ENCODE measurements around the gene PROK2. TPM values are rescaled to one million over a fixed set of nuclear protein-coding genes. Genes with fewer than 3 reads are reported as not detected.

PROK2 gene
- total and polyA plus RNA-seq, 10 of the 15 experiments (the other 5 are each of a cell fraction or from before 2014, with no cell fraction given) = not detected

- peaks cover 9 to 12% of the 10 kb centered on the region in 2 experiments for H3K27me3 ChIP-seq (replicated peaks in 1 of 2; ENCODE audit: control insufficient read depth in 2 of 2, insufficient read depth in 2 of 2, low read length in 1 of 2)
- POLR2A ChIA-PET = no interaction called here
- no peak for TF ChIP-seq MEF2A (IDR thresholded peaks at IDR 0.05; ENCODE audit: insufficient read depth, low read depth, low read length)
- 0 out of 2 replicates have a peak, but pooled peaks have one; percentile 39 for TF ChIP-seq YY1 (IDR thresholded peaks at IDR 0.05; ENCODE audit: low read depth, low read length)
- TF ChIP-seq, protein P1, sequence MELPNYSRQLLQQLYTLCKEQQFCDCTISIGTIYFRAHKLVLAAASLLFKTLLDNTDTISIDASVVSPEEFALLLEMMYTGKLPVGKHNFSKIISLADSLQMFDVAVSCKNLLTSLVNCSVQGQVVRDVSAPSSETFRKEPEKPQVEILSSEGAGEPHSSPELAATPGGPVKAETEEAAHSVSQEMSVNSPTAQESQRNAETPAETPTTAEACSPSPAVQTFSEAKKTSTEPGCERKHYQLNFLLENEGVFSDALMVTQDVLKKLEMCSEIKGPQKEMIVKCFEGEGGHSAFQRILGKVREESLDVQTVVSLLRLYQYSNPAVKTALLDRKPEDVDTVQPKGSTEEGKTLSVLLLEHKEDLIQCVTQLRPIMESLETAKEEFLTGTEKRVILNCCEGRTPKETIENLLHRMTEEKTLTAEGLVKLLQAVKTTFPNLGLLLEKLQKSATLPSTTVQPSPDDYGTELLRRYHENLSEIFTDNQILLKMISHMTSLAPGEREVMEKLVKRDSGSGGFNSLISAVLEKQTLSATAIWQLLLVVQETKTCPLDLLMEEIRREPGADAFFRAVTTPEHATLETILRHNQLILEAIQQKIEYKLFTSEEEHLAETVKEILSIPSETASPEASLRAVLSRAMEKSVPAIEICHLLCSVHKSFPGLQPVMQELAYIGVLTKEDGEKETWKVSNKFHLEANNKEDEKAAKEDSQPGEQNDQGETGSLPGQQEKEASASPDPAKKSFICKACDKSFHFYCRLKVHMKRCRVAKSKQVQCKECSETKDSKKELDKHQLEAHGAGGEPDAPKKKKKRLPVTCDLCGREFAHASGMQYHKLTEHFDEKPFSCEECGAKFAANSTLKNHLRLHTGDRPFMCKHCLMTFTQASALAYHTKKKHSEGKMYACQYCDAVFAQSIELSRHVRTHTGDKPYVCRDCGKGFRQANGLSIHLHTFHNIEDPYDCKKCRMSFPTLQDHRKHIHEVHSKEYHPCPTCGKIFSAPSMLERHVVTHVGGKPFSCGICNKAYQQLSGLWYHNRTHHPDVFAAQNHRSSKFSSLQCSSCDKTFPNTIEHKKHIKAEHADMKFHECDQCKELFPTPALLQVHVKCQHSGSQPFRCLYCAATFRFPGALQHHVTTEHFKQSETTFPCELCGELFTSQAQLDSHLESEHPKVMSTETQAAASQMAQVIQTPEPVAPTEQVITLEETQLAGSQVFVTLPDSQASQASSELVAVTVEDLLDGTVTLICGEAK (IDR thresholded peaks at IDR 0.05; ENCODE audit: borderline replicate concordance) = no peak
- RAD21 ChIA-PET (ENCODE audit: unreplicated experiment) = no interaction called here
- H2AFZ ChIP-seq (ENCODE audit: control insufficient read depth, low read depth, low read length) = no peak overlapping the region
- peaks cover 10% of the 10 kb centered on the region for H3K4me1 ChIP-seq (ENCODE audit: control insufficient read depth, insufficient read depth, low read length)
- FAIRE-seq (no peak), ATAC-seq (peak; percentile 65), DNase-seq (ENCODE audit: low read depth, low spot score) (no peak)
- no peaks in the 10 kb centered on the region for H4K20me1 ChIP-seq (ENCODE audit: control insufficient read depth, insufficient read depth)
- H3K9ac ChIP-seq (ENCODE audit: control insufficient read depth, insufficient read depth, low read length) = no peak overlapping the region
- in situ Hi-C loops (cut with MboI) (no loop called here), intact Hi-C loops (cut with micrococcal nuclease; ENCODE audit: unreplicated experiment) (no loop called here)
- H3K27ac ChIP-seq (ENCODE audit: control insufficient read depth, insufficient read depth) = no peak overlapping the region
- SMC1A ChIA-PET (ENCODE audit: uncharacterized antibody, unreplicated experiment) = interaction anchor here (1.1 kb wide), 1 partner anchor 937 kb away, joined by 4 read pairs; no protein-coding TSS in a partner anchor
- no peaks in the 10 kb centered on the region for H3K36me3 ChIP-seq (ENCODE audit: control insufficient read depth in 2 of 2, insufficient read depth in 2 of 2, low read length in 1 of 2)
- no peaks in the 10 kb centered on the region for H3K79me2 ChIP-seq (ENCODE audit: control insufficient read depth, insufficient read depth, low read length)
- 2% methylated on average over 6 of the region's 6 CpGs for WGBS (ENCODE audit: insufficient coverage, insufficient replicate concordance, low lambda C conversion rate, missing lambda C conversion rate)
- H3K4me2 ChIP-seq (ENCODE audit: control insufficient read depth, insufficient read depth) = peak overlapping the region; percentile 94
- BruUV-seq (replicated peaks) = no TSS peak
- H3K4me3 ChIP-seq = no peak overlapping the region
- CTCF ChIA-PET = interaction anchor here (1.2 to 1.8 kb wide), 2 partner anchors 12 kb away, joined by 3 to 6 read pairs; no protein-coding TSS in a partner anchor
- no peaks in the 10 kb centered on the region; the same call in 2 of the 3 replicates for H3K9me3 ChIP-seq (replicated peaks; ENCODE audit: control insufficient read depth, insufficient read depth, low read length)
Observed at GRCh38 chr3:71723452-71724170, 61.3 kb downstream of the PROK2 start.
